GM18861 (cell line): ENCODE data around the gene SLC12A5.
A peak's percentile ranks its signal among the peaks of the same experiment; 100 is the strongest.
"Not testable (repeated sequence)": the region's sequence is repeated elsewhere in the genome, so short reads cannot be mapped to it uniquely, and the experiment has no call there.

Experiments
- ATAC-seq: cut with Tn5 transposase; IDR thresholded peaks from one replicate; pipeline ENCODE4 v1.9.1; 2021; ENCODE audit not compliant: unreplicated experiment

Gene SLC12A5

DNA sequence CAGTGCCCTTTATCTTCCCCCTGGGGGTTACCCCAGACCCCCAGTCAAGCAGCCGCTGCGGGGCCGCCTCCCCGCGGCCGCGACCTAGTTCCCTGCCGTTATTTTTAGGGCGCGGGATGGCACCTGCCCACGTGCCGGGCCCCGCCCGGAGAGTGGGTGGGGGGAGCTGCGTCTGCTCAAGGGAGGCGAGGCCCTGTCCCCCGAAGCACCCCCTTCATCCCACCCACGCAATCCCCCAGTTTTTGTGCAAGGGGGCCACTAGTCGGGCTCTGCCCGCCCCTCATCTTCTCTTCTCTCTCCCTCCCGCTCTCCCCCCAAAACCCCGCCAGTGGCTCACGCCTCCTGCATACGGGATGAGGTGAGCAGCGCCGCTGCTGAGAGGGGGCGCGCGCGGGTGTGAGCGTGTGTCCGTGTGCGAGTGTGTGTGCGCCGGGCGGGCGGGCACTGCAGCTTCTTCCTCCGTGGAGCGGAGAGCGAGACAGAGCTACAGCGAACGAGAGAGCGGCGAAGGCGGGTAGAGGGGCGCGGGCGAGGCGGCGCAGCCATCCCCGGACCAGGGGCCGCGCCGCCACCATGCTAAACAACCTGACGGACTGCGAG is at the start of gene SLC12A5:
Gene SLC12A5 (plus strand): TSS at position 444 of the 600 bp plus-strand sequence. CDS start 130 bp downstream, at position 574.
- ATAC-seq: no peak

DNA sequence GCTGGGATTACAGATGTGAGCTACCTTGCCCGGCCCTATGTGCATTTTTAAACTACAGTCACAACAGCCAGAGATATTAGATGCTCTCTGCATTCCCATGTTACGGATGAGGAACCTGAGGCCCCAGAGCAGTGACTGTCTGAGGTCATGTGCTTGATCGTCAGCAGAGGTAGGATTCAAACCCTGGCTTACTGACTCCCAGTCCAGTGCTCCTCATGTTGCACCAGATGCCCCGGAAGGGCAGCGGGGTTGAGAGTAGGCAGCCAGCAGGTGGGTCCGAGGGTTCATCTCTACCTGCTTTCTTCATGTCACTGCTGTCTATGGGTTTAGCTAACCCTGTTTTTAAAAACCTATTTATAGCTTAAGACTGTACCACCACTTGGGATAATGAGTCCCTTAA is 47.8 kb upstream of the SLC12A5 start:
- ATAC-seq: no peak

DNA sequence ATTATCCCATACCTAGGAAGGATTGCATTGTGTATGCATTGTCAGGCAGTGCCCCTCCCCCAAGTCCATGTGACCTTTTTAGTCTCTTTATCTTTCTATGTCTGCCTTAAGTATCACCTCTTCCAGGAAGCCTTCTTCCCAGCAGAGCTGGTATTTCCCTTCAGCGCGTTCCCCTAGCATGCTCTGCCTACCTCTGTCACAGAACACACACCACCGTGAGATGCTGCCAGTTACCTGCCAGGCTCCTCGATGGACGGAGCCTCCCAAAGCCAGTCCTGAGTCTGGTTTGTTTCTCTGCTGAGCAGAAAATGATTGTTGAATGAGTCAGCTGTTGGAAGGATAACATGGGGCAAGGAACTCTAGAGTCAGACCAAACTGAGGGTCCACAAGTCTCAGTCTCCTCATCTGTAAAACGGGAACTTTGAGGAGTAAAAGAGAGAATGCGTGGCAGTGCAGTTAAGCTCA is 45.7 kb upstream of the SLC12A5 start:
- ATAC-seq: no peak

DNA sequence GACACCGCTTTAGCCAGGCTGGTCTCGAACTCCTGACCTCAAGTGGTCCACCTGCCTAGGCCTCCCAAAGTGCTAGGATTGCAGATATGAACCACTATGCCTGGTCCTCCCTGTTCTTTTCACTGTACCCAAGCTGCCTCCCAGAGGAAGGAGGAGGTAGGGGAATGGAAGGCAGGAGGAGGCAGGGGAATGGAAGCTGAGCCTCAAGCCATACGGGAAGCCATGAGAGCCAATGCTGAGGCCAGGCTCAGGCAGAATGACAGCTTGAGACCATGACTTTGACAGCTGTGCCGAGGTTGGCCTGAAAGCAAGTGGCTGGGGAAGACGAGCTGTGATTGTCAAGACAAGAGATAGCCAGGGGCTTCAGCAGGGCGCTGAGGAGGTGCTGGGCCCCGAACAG is 43.4 kb upstream of the SLC12A5 start:
- no peak for ATAC-seq

DNA sequence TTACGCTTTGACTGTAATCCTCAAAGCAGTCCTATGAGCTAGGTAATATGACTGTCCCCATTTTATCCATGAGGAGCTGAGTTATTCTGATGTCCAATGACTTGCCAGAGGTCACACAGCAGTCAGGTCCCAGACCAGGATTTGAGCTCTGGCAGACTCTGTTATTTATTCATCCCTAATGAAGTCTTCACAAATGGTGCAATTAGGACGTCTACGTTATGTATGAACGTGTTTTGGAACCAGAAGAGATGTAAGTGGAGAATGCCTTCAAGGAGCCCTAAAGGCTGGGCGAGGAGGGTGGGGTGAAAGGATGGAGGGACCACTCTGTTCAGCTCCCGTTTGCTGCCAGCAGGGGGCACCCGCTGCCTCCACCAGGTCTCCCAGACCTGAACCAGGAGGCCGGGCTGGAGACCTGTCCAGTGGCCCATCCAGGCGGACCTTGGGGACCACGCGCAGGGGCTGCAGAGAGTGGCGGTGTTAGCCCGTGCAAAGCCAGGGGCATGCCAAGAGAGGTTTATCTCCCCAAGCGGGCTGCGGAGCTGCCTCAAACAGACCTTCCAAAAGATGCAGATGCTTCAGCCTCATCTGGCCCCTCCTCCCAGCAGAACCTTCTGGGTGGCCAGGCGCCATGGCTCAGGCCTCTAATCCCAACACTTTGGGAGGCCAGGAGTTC is 41.8 kb upstream of the SLC12A5 start:
- no peak for ATAC-seq

DNA sequence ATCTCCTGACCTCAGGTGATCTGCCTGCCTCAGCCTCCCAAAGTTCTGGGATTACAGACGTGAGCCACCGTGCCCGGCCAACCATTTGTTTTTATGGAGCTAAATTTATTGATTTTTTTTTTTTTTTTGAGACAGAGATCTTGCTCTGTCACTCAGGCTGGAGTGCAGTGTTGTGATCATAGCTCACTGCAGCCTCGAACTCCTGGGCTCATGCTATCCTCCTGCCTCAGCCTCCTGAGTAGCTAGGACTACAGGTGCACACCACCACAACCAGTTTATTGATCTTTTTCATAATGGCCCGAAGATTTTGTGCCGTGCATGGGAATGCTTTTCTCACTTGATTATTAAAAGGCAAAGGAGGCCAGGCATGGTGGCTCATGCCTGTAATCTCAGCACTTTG is 40.2 kb upstream of the SLC12A5 start:
- not testable (repeated sequence) for ATAC-seq

DNA sequence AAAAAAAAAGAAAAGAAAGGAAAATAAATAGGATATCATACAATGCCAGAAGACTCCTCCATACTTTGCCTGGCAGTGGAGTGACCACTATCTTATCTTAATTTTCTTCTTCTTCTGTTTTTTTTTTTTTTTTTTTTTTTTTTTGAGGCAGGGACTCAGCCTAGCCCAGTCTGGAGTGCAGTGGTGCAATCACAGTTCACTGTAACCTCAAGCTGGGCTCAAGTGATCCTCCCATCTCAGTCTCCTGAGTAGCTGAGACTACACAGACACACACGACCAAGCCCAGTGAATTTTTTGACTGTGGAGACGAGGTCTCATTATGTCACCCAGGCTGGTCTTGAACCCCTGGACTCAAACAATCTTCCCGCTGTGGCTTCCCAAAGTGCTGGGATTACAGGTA is 37.4 kb upstream of the SLC12A5 start:
- ATAC-seq: no peak

DNA sequence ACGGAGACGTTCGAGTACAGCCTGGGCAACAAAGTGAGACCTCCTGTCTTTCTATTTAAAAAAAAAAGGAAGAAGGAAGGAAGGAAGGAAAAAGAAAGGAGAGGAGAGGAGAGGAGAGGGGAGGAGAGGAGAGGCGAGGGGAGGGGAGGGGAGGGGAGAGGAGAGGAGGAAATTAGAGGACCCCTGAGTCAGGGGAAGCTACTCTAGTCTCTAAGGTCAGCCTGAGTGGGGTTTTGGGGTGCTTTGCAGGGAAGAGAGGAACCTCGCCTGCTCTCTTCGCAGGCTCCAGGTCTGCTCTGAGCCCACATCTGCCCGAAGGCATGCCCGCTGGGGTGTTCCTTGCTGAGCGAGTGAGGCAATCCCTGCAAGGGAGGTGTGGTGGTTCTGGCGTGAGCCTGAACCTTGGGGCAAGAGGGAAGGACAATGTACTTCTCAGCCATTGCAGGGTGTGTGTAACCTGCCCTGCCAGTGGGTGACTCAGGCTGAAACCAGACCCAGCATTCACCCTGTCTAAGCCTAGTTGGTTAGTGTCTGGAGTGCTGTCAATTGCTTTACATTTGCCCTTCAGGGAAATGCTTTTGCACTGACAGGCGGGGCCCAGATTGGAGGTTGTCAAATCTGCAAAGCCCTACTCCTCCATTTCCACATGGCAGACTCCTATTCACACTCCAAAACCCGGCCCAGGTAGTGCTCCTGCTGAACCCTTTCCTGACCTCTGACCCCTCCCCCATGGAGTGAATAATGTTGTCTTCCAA is 35.6 kb upstream of the SLC12A5 start:
- ATAC-seq: peak; percentile 56

DNA sequence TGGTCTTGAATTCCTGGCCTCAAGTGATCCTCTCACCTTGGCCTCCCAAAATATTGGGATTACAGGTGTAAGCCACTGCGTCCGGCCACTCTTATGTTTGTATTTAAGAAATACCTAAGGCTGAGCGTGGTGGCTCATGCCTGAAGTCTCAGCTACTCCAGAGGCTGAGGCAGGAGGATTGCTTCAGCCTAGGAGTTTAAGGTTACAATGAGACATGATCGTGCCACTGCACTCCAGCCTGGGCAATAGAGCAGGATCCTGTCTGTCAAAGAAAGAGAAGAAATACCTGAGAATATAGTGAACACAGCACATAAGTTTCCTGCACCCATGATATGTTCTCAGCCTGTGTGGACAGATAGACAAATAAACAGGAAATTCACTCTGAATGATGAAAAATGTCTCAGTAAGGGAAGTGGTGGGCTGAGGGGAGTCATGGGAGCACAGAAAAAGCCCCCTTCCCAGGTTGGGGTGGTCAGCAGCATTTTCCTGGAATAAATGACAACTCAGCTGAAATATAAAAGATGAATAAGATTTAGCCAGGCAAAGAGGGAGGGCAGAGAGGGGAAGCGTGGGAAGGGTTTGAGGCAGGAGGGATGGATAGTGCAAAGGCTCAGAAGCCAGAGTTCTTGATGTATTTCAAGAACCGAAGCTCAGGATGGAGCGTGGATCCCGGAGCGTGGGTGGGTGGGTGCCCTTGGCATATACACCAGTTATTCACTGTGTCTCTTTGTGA is 34.1 kb upstream of the SLC12A5 start:
- no peak for ATAC-seq

DNA sequence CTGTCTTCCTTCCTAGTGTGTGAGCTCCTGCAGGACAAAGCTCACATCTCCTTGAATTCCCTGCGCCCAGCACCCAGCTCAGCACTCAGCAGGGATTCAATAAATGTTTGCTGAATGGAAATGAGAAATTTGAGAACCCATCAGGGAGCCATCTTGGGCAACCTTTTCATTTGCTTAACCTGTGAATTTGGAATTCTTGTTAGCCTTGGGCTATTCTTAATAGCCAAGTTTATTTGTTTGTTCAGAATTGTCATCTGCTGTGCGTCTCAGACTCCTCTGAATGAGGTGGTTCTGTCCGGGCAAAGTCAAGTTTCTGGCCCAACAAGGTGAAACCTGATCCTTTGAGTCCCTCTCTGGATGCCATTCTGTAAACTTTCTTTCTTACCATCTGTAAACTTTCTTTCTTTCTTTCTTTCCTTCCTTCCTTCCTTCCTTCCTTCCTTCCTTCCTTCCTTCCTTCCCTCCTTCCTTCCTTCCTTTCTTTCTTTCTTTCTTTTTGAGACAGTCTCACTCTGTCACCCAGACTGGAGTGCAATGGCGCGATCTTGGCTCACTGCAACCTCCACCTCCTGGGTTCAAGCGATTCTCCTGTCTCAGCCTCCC is 33.4 kb upstream of the SLC12A5 start:
- not testable (repeated sequence) for ATAC-seq

DNA sequence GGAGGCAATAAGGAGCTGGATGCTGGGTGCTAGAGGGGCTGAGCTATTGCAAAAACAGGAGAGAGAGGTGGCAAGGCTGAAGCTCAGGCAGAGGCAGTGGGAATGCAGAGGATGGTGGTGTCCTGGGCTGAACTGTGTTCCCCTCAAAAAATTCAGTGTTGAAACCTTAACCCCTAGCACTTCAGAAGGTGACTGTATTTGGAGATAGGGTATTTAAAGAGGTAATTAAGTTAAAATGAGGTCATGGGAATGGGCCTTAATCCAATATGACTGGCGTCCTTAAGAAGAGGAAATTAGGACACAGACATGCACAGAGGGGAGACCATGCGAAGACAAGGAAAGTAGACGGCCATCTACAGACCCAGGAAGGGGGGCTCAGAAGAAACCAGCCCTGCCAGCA is 31.8 kb upstream of the SLC12A5 start:
- no peak for ATAC-seq

DNA sequence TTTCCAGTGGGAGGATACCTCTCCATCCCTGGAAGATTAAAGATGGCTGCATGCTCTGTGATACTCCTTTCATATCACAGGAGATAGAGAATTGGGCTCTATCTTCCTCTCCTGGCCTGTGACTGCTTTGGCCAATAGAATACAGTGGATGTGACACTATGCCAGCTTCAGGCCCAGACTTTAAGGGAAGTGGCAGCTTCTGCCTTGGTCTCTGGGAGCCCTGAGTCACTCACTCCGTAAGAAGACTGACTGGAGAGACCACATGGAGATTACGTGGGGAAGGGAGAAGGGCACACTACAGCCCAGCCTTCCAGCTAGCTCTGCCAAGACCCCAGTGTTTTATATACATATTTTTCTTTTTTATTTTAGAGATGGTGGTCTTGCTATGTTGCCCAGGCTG is 30.7 kb upstream of the SLC12A5 start:
- no peak for ATAC-seq

DNA sequence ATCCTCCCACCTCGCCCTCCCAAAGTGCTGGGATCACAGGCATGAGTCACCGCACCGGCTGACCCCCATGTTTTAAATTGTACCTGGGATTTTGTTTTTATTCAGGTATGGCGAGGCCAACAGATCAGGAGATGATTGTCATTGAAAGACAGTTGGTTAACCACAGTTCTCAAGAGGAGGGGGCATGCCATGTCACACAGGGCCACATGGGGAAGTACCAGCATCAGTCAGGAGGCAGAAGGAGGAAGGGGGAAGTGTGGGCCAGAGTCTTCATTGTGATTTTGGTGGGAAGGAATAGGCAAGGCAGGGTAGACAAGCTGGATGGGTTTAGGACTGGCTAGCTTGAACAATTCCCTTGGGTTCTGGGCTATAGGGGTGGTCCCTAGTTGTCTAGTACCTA is 30.3 kb upstream of the SLC12A5 start:
- ATAC-seq: no peak

DNA sequence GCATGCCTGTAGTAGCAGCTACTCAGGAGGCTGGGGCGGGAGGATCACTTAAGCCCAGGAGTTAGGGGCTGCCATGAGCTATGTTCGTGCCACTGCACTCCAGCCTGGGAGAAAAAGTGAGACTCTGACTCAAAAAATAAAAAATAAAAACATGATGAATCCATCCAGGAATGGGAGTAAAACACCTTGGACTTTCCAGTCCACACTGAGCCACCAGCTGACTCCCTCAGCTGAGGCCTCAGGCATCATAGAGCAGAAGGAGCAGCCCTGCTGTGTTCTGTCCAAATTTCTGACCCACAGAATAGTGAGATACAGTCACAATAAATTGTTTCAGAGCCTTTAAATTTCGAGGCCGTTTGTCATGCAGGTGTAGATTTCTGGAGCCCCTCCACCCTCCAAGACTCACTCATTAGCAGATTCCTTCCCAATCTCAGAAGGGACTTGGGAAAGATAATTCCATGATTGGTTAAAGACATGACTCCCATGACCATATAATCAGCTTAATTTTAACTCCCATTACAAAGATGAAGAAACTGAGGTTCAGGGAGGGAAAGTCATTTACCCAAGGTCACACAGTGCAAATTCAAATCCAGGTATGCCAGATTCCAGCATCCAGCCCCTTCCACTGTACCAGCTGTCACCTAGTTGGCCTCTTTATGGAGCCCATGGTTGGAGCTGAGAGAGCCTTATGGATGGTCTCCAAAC is 29.3 kb upstream of the SLC12A5 start:
- no peak for ATAC-seq

DNA sequence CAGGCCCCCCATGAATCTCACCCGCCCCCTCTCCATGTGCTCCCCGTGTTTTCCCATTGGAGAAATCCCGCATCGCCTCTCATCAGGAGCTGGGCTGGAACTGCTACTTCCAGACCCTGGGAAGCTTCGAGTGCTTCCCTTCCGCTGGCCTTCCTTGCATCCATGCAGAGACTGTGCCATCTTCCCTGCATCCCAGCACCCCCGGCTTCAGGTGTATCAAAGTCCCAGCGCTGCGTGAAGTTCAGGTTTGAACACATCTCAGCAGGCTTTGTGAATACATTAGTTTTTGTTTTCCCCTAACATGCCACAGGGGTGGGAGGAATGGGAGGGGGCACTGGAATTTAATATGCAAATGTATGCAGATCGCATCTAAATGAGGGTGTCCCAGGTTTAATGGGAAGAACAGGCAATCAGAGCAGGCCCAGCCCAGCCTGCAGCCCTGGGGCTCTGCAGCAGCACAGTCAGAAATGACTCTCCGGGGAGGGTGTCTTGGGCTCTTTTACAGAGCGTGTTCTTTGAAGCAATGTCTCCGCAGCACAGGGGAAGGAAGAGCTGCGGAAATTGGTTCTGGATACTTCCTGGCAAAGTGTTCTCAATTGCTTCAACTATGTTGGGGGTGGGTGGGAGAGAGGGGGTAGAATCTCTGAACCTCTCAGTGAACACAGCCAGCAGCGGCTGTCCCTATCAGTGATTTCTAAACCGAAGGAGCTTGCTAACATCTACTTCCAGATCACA is 28.6 kb upstream of the SLC12A5 start:
- ATAC-seq: no peak

DNA sequence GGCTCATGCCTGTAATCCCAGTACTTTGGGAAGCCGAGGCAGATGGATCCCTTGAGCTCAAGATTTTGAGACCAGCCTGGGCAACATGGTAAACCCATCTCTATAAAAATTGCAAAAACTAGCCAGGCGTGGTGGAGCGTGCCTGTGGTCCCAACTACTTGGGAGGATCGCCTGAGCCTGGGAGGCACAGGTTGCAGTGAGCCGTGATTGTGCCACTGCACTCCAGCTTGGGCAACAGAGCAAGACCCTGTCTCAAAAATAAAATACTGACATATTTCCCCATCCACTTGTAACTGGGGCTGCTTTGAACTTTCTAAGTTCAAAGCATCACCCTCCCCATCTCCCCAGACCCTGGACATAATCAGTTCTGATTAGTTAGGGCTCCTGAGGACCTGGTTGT is 27.5 kb upstream of the SLC12A5 start:
- no peak for ATAC-seq

DNA sequence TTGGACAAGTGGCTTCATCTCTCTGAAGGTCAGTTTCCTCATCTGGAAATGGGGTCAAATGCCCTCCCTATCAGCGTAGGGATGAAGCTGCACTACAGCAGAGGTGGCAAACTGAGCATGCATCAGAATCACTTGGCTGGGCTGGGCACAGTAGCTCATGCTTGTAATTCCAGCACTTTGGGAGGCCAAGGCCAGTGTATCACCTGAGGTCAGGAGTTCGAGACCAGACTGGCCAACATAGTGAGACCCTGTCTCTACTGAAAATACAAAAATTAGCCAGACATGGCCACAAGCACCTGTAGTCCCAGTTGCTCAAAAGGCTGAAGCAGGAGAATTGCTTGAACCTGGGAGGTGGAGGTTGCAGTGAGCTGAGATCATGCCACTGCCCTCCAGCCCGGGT is 27.0 kb upstream of the SLC12A5 start:
- no peak for ATAC-seq

DNA sequence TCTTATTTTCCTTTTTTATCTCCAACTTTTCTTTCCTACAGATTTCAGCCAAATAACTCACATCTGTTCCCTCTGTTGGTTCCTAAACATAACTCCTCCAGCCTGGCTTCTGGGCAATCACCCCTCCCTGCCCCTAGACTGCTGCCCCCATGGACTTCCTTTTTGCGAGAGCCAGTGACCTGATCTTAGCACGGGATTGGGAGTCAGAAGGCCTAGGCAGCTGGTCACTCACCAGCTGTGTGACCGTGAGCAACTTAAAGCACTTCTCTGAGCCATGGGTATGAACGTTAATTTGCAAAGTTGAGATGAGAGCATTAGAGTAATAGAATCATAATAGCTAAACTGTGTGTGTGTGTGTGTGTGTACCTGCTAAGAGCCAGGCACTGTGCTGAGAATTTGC is 24.8 kb upstream of the SLC12A5 start:
- ATAC-seq: no peak

DNA sequence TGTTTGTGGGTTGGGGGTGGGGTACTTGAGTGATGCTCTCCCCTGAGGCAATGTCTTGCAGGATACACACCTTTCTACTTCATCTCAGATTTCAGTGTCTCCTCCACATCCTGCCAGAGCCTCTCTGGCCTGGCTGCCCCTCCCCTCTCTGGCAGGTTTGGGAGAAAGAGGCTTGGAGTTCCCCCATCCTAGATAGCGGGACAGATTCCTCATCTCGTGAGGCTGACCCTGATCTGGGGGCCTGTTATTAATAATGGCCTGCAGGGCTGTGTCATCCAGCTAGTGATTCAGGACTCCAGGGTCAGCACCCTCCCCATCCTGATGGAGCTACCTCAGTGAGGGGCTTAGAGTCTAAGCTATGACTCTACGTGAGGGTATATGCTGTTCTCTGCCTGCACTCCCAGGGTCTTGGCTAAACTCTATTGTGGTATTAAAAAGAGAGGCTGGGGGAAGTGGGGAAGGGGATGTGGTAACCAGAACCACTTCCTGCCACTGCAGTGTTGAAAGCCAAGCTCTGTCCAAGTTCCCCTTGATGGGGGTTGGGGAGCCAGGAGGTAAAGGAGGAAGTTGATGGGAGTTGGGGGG is 24.0 kb upstream of the SLC12A5 start:
- ATAC-seq: no peak
